A673 (cell line): Measurements from ENCODE around the gene TPM3. TPM values are rescaled to one million over a fixed set of nuclear protein-coding genes. Genes with fewer than 3 reads are reported as not detected.

Experiments used
- BruUV-seq: library from RNA; stranded (reverse); fragments of 400-500 nt; replicated peaks from 2 replicates; lab custom pipeline; 2021; lab: Mats Ljungman, UMichigan
- CTCF ChIA-PET: fragments of 300-600 bp; sonication (Branson Sonifier 250); formaldehyde crosslinking; loops from one replicate; lab custom pipeline; 2022; ENCODE audit warnings: antibody characterized with exemption; lab: Charles Lee
- POLR2A ChIA-PET: fragments of 300-600 bp; sonication (Branson Sonifier 250); formaldehyde crosslinking; loops from one replicate; lab custom pipeline; 2022; ENCODE audit warnings: antibody characterized with exemption; ENCODE audit not compliant: low non-redundant PET; lab: Charles Lee
- DNase-seq: peaks from one replicate; pipeline ENCODE4 v3.0.0-alpha.2; 2015; ENCODE audit warnings: low spot score
- H3K27ac ChIP-seq: fragments of 200-600 bp; sonication (generic); 2 replicates; pipeline ENCODE4 v1.5.1; 2016; ENCODE audit warnings: mixed run types, low read depth, mild to moderate bottlenecking, mixed read lengths, antibody characterized with exemption, low read length; ENCODE audit not compliant: poor library complexity, severe bottlenecking
- H3K27me3 ChIP-seq: fragments of 200-600 bp; sonication (generic); replicated peaks from 2 replicates; pipeline ENCODE4 v1.6.1; 2017; ENCODE audit warnings: mixed run types, low read depth, mild to moderate bottlenecking, mixed read lengths, antibody characterized with exemption, low read length; ENCODE audit not compliant: insufficient read depth, poor library complexity
- H3K36me3 ChIP-seq: fragments of 200-600 bp; sonication (generic); 2 replicates; pipeline ENCODE4 v1.6.1; 2016; ENCODE audit warnings: mixed run types, mild to moderate bottlenecking, mixed read lengths, antibody characterized with exemption, low read length; ENCODE audit not compliant: insufficient read depth, poor library complexity, severe bottlenecking
- H3K4me1 ChIP-seq: fragments of 200-600 bp; sonication (generic); 2 replicates; pipeline ENCODE4 v1.6.1; 2017; ENCODE audit warnings: mixed run types, mild to moderate bottlenecking, mixed read lengths, antibody characterized with exemption, low read length; ENCODE audit not compliant: insufficient read depth, poor library complexity, severe bottlenecking
- H3K4me3 ChIP-seq: fragments of 200-600 bp; sonication (generic); 2 replicates; pipeline ENCODE4 v1.5.1; 2016; ENCODE audit warnings: low read depth, mixed run types, mild to moderate bottlenecking, mixed read lengths, low read length; ENCODE audit not compliant: poor library complexity, severe bottlenecking
- H3K9me3 ChIP-seq: fragments of 200-600 bp; sonication (generic); 2 replicates; pipeline ENCODE4 v1.6.1; 2016; ENCODE audit warnings: mixed run types, low read depth, mild to moderate bottlenecking, mixed read lengths, antibody characterized with exemption, low read length; ENCODE audit not compliant: poor library complexity, severe bottlenecking
- CTCF ChIP-seq: fragments of 300-800, 200-600 bp; sonication (generic); conservative IDR thresholded peaks from 2 replicates; pipeline ENCODE4 v1.5.1; 2017; ENCODE audit warnings: low read depth, mild to moderate bottlenecking, antibody characterized with exemption, low read length, moderate library complexity, mixed read lengths
- EZH2 ChIP-seq: fragments of 200-600 bp; sonication (generic); IDR thresholded peaks from 2 replicates; pipeline ENCODE4 v1.6.1; 2017; ENCODE audit warnings: borderline replicate concordance, low read depth, mild to moderate bottlenecking, mixed read lengths, antibody characterized with exemption, low read length; ENCODE audit not compliant: poor library complexity, severe bottlenecking
- intact Hi-C: fragments of 100-400 bp; cut with micrococcal nuclease; formaldehyde crosslinking; loops from one replicate; pipeline ENCODE4 v1.10.0; 2022; ENCODE audit not compliant: unreplicated experiment
- microRNA-seq: library from miRNA; unstranded; fragments of <30 nt; microRNA quantifications from one replicate; pipeline ENCODE4 v1.2.0, GENCODE V29; 2021
- total RNA-seq: library from RNA; stranded (reverse); gene quantifications from 2 replicates; pipeline ENCODE4 v1.2.3, GENCODE V29; 2021

Gene TPM3
- total RNA-seq, 1 experiment from 2014 or later, result 746 TPM

- no peak overlapping the region for H3K27ac ChIP-seq
- H3K4me3 ChIP-seq, result no peak overlapping the region
- no peaks in the 10 kb centered on the region for H3K27me3 ChIP-seq
- ChIA-PET POLR2A (no interaction called here), CTCF (no interaction called here)
- no peaks in the 10 kb centered on the region for H3K36me3 ChIP-seq
- DNase-seq, result no peak
- no peaks in the 10 kb centered on the region for H3K9me3 ChIP-seq
- BruUV-seq, result no TSS peak
- no peak for TF ChIP-seq EZH2
- intact Hi-C loops, result no loop called here
- H3K4me1 ChIP-seq, result no peaks in the 10 kb centered on the region
Observed at GRCh38 chr1:154117642-154118041, 74.3 kb downstream of the TPM3 start.

GRCh38 chr1:154115180-154115579 is 76.7 kb downstream of the TPM3 start:
- no peaks in the 10 kb centered on the region for H3K9me3 ChIP-seq
- no peak overlapping the region for H3K4me3 ChIP-seq
- H3K27me3 ChIP-seq, result no peaks in the 10 kb centered on the region
- no peaks in the 10 kb centered on the region for H3K36me3 ChIP-seq
- intact Hi-C loops, result no loop called here
- TF ChIP-seq CTCF (no peak), EZH2 (no peak)
- DNase-seq, result no peak
- POLR2A ChIA-PET, result no interaction called here
- no peak overlapping the region for H3K27ac ChIP-seq
- no peaks in the 10 kb centered on the region for H3K4me1 ChIP-seq
- CTCF ChIA-PET, result no interaction called here
- BruUV-seq, result no TSS peak

Small RNA genes within 50 kb of the gene (microRNA-seq; reads per million reads assigned to microRNA genes)
- 21.8 reads per million, percentile 44 among the genes with 10 or more reads in this experiment for gene MIR190B

Other genes starting within 250 kb of the TPM3 start
- 61.5 and 66.6 TPM in 2 replicates for gene DENND4B, start 245.4 kb downstream of the TPM3 start, total RNA-seq
- gene CRTC2, start 233.5 kb downstream of the TPM3 start, total RNA-seq, result 37.8 and 40.8 TPM in 2 replicates
- 90.7 and 97.3 TPM in 2 replicates for gene SLC39A1, start 228.6 kb downstream of the TPM3 start, total RNA-seq
- gene CREB3L4, start 224.2 kb downstream of the TPM3 start, total RNA-seq, result 8.7 and 14.4 TPM in 2 replicates
- gene JTB, start 214.4 kb downstream of the TPM3 start, total RNA-seq, result 126 and 142 TPM in 2 replicates
- 169 and 206 TPM in 2 replicates for gene RAB13, start 205.8 kb downstream of the TPM3 start, total RNA-seq
- gene RPS27, start 201.3 kb downstream of the TPM3 start, total RNA-seq, result 1,464 and 1,548 TPM in 2 replicates
- gene NUP210L, start 37.0 kb downstream of the TPM3 start, total RNA-seq, result 0.04 and 0.09 TPM in 2 replicates
- gene CFAP141, start 14.2 kb upstream of the TPM3 start, total RNA-seq, result not detected in 2 replicates
- 249 and 269 TPM in 2 replicates for gene UBAP2L, start 28.9 kb upstream of the TPM3 start, total RNA-seq
- gene HAX1, start 80.5 kb upstream of the TPM3 start, total RNA-seq, result 129 and 134 TPM in 2 replicates
- gene AQP10, start 129.0 kb upstream of the TPM3 start, total RNA-seq, result not detected in 2 replicates
- 29.1 and 32.4 TPM in 2 replicates for gene ATP8B2, start 133.4 kb upstream of the TPM3 start, total RNA-seq
- gene IL6R, start 213.2 kb upstream of the TPM3 start, total RNA-seq, result 1.6 and 1.9 TPM in 2 replicates